ENCODE results near the gene CMIP.

DNA sequence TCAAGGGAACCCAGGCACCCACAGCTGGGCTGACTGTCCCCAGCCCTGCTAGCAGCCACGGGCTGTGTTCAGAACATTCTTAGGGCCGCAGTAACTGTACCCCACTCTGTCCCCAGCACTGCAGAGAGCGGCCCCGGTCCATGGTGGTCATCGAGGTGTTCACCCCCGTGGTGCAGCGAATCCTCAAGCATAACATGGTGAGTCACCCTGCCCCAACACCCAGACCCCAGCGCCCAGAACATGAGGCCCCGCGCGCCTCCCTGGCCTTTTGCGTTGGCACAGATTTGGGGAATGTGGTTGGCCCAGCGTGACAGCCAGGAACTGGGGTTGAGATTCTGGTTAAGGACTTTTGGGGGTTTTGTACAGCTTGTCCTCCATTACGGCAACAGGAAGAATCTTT, 219.5 kb downstream of the CMIP start:
- TF ChIP-seq TP53 (CRISPR knock-in tag; IDR thresholded peaks at IDR 0.05) (no peak), FOXK1 (CRISPR knock-in tag; IDR thresholded peaks at IDR 0.05) (no peak), MLX (CRISPR knock-in tag; IDR thresholded peaks at IDR 0.05) (no peak), E2F1 (CRISPR knock-in tag; IDR thresholded peaks at IDR 0.05) (no peak), ZBTB21 (CRISPR knock-in tag; IDR thresholded peaks at IDR 0.05; ENCODE audit: borderline replicate concordance) (no peak), CREB1 (CRISPR knock-in tag; IDR thresholded peaks at IDR 0.05) (no peak)
- TF ChIP-seq, protein P1, sequence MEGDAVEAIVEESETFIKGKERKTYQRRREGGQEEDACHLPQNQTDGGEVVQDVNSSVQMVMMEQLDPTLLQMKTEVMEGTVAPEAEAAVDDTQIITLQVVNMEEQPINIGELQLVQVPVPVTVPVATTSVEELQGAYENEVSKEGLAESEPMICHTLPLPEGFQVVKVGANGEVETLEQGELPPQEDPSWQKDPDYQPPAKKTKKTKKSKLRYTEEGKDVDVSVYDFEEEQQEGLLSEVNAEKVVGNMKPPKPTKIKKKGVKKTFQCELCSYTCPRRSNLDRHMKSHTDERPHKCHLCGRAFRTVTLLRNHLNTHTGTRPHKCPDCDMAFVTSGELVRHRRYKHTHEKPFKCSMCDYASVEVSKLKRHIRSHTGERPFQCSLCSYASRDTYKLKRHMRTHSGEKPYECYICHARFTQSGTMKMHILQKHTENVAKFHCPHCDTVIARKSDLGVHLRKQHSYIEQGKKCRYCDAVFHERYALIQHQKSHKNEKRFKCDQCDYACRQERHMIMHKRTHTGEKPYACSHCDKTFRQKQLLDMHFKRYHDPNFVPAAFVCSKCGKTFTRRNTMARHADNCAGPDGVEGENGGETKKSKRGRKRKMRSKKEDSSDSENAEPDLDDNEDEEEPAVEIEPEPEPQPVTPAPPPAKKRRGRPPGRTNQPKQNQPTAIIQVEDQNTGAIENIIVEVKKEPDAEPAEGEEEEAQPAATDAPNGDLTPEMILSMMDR (IDR thresholded peaks at IDR 0.05): no peak

All from WTC11 (cell line).